A673 (cell line): ENCODE data around the gene RPL28.

Experiments
- EZH2 ChIP-seq: fragments of 200-600 bp; sonication (generic); IDR thresholded peaks from 2 replicates; pipeline ENCODE4 v1.6.1; 2017; ENCODE audit warnings: borderline replicate concordance, low read depth, mild to moderate bottlenecking, mixed read lengths, antibody characterized with exemption, low read length; ENCODE audit not compliant: poor library complexity, severe bottlenecking
- TF ChIP-seq, protein P1 (sequence below): fragments of 300-800, 200-600 bp; sonication (generic); conservative IDR thresholded peaks from 2 replicates; pipeline ENCODE4 v1.5.1; 2017; ENCODE audit warnings: low read depth, mild to moderate bottlenecking, antibody characterized with exemption, low read length, moderate library complexity, mixed read lengths

DNA sequence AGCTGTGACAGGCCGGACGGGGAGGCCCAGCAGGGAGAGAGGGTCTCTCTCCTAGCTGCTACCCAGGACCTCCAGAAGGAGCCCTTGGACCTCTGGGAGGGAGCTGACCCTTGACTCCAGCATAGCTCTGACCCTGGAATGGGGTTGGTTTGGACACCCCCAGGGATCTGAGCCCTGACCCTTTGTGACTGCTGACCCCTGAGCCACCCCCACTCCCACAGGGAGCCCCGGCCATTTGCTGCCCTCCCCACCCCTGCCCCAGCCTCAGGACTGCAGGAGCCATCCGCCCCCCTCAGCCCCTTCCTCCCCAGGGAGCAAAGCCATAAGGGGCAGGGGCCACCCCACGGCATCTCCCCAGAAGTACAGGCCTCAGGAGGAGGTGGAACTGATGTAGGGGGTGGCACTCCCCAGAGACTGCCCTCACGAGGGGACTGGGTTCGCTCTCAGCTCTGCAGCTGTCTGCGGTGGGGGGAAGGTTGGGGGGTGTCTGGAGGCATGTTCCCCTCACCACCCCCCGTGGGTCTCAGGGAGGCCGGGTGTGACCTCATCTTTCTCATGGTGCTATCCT is 38.2 kb upstream of the RPL28 start:
- TF ChIP-seq, protein P1, sequence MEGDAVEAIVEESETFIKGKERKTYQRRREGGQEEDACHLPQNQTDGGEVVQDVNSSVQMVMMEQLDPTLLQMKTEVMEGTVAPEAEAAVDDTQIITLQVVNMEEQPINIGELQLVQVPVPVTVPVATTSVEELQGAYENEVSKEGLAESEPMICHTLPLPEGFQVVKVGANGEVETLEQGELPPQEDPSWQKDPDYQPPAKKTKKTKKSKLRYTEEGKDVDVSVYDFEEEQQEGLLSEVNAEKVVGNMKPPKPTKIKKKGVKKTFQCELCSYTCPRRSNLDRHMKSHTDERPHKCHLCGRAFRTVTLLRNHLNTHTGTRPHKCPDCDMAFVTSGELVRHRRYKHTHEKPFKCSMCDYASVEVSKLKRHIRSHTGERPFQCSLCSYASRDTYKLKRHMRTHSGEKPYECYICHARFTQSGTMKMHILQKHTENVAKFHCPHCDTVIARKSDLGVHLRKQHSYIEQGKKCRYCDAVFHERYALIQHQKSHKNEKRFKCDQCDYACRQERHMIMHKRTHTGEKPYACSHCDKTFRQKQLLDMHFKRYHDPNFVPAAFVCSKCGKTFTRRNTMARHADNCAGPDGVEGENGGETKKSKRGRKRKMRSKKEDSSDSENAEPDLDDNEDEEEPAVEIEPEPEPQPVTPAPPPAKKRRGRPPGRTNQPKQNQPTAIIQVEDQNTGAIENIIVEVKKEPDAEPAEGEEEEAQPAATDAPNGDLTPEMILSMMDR, result no peak
- no peak for TF ChIP-seq EZH2
